ENCODE results near the gene ERRFI1.

Gene ERRFI1

DNA sequence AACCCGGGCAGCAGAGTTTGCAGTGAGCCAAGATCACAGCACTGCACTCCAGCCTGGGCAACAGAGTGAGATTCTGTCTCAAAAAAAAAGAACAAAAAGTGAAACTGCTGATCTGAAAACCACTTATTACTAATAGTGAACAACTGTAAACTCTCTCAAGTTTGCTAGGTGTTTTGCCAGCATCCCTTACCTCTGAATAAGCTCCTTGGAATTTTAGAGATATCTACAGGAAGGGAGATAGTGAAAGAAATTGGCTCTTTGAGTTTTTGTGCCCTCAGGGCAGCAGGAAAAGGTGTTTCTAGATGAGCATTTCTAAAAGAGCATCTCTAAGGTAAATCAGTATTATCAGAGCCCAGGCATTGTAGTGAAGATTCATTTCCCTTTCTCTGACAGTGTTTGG lies 37.5 kb downstream of the ERRFI1 start:
- TF ChIP-seq SUZ12 (IDR thresholded peaks at IDR 0.05; ENCODE audit: extremely low read depth, insufficient read depth, insufficient read length), result no peak
- TF ChIP-seq ZNF274 (IDR thresholded peaks at IDR 0.05; ENCODE audit: low read depth, low read length), result no peak
- no peak for TF ChIP-seq YY1 (IDR thresholded peaks at IDR 0.05; ENCODE audit: insufficient read depth, insufficient read length)
- no peak overlapping the region for H3K4me3 ChIP-seq (ENCODE audit: insufficient read length, low read depth)
- H3K27me3 ChIP-seq (ENCODE audit: insufficient read depth, insufficient read length), result no peaks in the 10 kb centered on the region
- no peak overlapping the region for H3K9ac ChIP-seq (ENCODE audit: insufficient read length, low read depth)
- DNase-seq (ENCODE audit: low read depth, low spot score), result no peak
- peaks cover 58% of the 10 kb centered on the region for H3K36me3 ChIP-seq (ENCODE audit: insufficient read depth, insufficient read length, low read length)
- peaks cover 12% of the 10 kb centered on the region for H3K4me1 ChIP-seq (ENCODE audit: insufficient read depth, insufficient read length)
- H3K9me3 ChIP-seq (ENCODE audit: insufficient read depth, low read length), result no peaks in the 10 kb centered on the region

- Histone ChIP-seq H3K4me1 (ENCODE audit: insufficient read depth, insufficient read length) (peaks cover 12% of the 10 kb centered on the region), H3K9ac (ENCODE audit: insufficient read length, low read depth) (no peak overlapping the region), H3K36me3 (ENCODE audit: insufficient read depth, insufficient read length, low read length) (peaks cover 65% of the 10 kb centered on the region), H3K27me3 (ENCODE audit: insufficient read depth, insufficient read length) (no peaks in the 10 kb centered on the region), H3K9me3 (ENCODE audit: insufficient read depth, low read length) (no peaks in the 10 kb centered on the region), H3K4me3 (ENCODE audit: insufficient read length, low read depth) (no peak overlapping the region)
- TF ChIP-seq ZNF274 (IDR thresholded peaks at IDR 0.05; ENCODE audit: low read depth, low read length) (no peak), SUZ12 (IDR thresholded peaks at IDR 0.05; ENCODE audit: extremely low read depth, insufficient read depth, insufficient read length) (no peak), YY1 (IDR thresholded peaks at IDR 0.05; ENCODE audit: insufficient read depth, insufficient read length) (no peak)
- DNase-seq (ENCODE audit: low read depth, low spot score), result no peak
These were observed 38.6 kb downstream of the ERRFI1 start for GRCh38 chr1:7987528-7987927.

- H3K36me3 ChIP-seq (ENCODE audit: insufficient read depth, insufficient read length, low read length), result peaks cover 71% of the 10 kb centered on the region
- peaks cover 10% of the 10 kb centered on the region for H3K4me1 ChIP-seq (ENCODE audit: insufficient read depth, insufficient read length)
- H3K9ac ChIP-seq (ENCODE audit: insufficient read length, low read depth), result no peak overlapping the region
These were observed 40.1 kb downstream of the ERRFI1 start for GRCh38 chr1:7985851-7986612.

GRCh38 chr1:7984811-7985210 lies 41.3 kb downstream of the ERRFI1 start:
- DNase-seq (ENCODE audit: low read depth, low spot score), result no peak
- Histone ChIP-seq H3K36me3 (ENCODE audit: insufficient read depth, insufficient read length, low read length) (peaks cover 72% of the 10 kb centered on the region), H3K9me3 (ENCODE audit: insufficient read depth, low read length) (no peaks in the 10 kb centered on the region), H3K9ac (ENCODE audit: insufficient read length, low read depth) (no peak overlapping the region), H3K4me3 (ENCODE audit: insufficient read length, low read depth) (no peak overlapping the region), H3K27me3 (ENCODE audit: insufficient read depth, insufficient read length) (no peaks in the 10 kb centered on the region), H3K4me1 (ENCODE audit: insufficient read depth, insufficient read length) (peaks cover 3% of the 10 kb centered on the region)
- no peak for TF ChIP-seq SUZ12 (IDR thresholded peaks at IDR 0.05; ENCODE audit: extremely low read depth, insufficient read depth, insufficient read length)
- TF ChIP-seq YY1 (IDR thresholded peaks at IDR 0.05; ENCODE audit: insufficient read depth, insufficient read length), result no peak
- TF ChIP-seq ZNF274 (IDR thresholded peaks at IDR 0.05; ENCODE audit: low read depth, low read length), result no peak

More at GRCh38 chr1:7985851-7986612, 40.1 kb downstream of the ERRFI1 start:
- Histone ChIP-seq H3K27me3 (ENCODE audit: insufficient read depth, insufficient read length) (no peaks in the 10 kb centered on the region), H3K4me3 (ENCODE audit: insufficient read length, low read depth) (no peak overlapping the region), H3K9me3 (ENCODE audit: insufficient read depth, low read length) (no peaks in the 10 kb centered on the region)
- TF ChIP-seq SUZ12 (IDR thresholded peaks at IDR 0.05; ENCODE audit: extremely low read depth, insufficient read depth, insufficient read length) (no peak), ZNF274 (IDR thresholded peaks at IDR 0.05; ENCODE audit: low read depth, low read length) (no peak), YY1 (IDR thresholded peaks at IDR 0.05; ENCODE audit: insufficient read depth, insufficient read length) (no peak)
- DNase-seq (ENCODE audit: low read depth, low spot score), result no peak

GRCh38 chr1:7983086-7983778 lies 42.9 kb downstream of the ERRFI1 start:
- TF ChIP-seq ZNF274 (IDR thresholded peaks at IDR 0.05; ENCODE audit: low read depth, low read length) (no peak), SUZ12 (IDR thresholded peaks at IDR 0.05; ENCODE audit: extremely low read depth, insufficient read depth, insufficient read length) (no peak), YY1 (IDR thresholded peaks at IDR 0.05; ENCODE audit: insufficient read depth, insufficient read length) (no peak)
- no peak overlapping the region for H3K4me3 ChIP-seq (ENCODE audit: insufficient read length, low read depth)
- H3K27me3 ChIP-seq (ENCODE audit: insufficient read depth, insufficient read length), result no peaks in the 10 kb centered on the region
- H3K36me3 ChIP-seq (ENCODE audit: insufficient read depth, insufficient read length, low read length), result peaks cover 80% of the 10 kb centered on the region
- no peaks in the 10 kb centered on the region for H3K4me1 ChIP-seq (ENCODE audit: insufficient read depth, insufficient read length)
- H3K9ac ChIP-seq (ENCODE audit: insufficient read length, low read depth), result peak overlapping the region; percentile 26
- H3K9me3 ChIP-seq (ENCODE audit: insufficient read depth, low read length), result no peaks in the 10 kb centered on the region
- DNase-seq (ENCODE audit: low read depth, low spot score), result no peak

DNA sequence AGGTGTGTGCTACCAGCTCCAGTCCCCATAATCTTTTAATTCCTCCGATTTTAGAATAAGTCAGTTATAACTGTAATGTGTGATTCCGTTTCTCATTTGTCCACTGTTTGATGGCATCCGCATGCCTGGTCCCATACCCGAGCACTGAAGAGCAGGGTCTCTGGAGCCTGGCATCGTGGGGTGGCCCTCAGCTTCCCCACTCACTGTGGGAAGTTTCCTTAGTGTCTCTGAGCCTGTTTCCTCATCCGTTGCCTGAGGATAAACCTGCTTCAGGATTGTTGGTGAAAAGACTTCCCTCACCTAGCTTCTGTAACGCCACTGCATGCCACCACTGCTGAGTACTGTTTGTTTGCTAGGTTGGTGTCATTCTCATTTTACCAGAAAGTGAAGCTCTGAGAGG lies 45.1 kb downstream of the ERRFI1 start:
- TF ChIP-seq ZNF274 (IDR thresholded peaks at IDR 0.05; ENCODE audit: low read depth, low read length) (no peak), YY1 (IDR thresholded peaks at IDR 0.05; ENCODE audit: insufficient read depth, insufficient read length) (no peak), SUZ12 (IDR thresholded peaks at IDR 0.05; ENCODE audit: extremely low read depth, insufficient read depth, insufficient read length) (no peak)
- no peak for DNase-seq (ENCODE audit: low read depth, low spot score)
- Histone ChIP-seq H3K9me3 (ENCODE audit: insufficient read depth, low read length) (no peaks in the 10 kb centered on the region), H3K9ac (ENCODE audit: insufficient read length, low read depth) (no peak overlapping the region), H3K27me3 (ENCODE audit: insufficient read depth, insufficient read length) (no peaks in the 10 kb centered on the region), H3K36me3 (ENCODE audit: insufficient read depth, insufficient read length, low read length) (peaks cover 84% of the 10 kb centered on the region), H3K4me1 (ENCODE audit: insufficient read depth, insufficient read length) (no peaks in the 10 kb centered on the region), H3K4me3 (ENCODE audit: insufficient read length, low read depth) (no peak overlapping the region)

GRCh38 chr1:7975212-7975865 lies 50.8 kb downstream of the ERRFI1 start:
- Histone ChIP-seq H3K9me3 (ENCODE audit: insufficient read depth, low read length) (no peaks in the 10 kb centered on the region), H3K36me3 (ENCODE audit: insufficient read depth, insufficient read length, low read length) (peaks cover 69% of the 10 kb centered on the region), H3K27me3 (ENCODE audit: insufficient read depth, insufficient read length) (no peaks in the 10 kb centered on the region), H3K4me3 (ENCODE audit: insufficient read length, low read depth) (no peak overlapping the region), H3K9ac (ENCODE audit: insufficient read length, low read depth) (no peak overlapping the region), H3K4me1 (ENCODE audit: insufficient read depth, insufficient read length) (no peaks in the 10 kb centered on the region)
- no peak for TF ChIP-seq ZNF274 (IDR thresholded peaks at IDR 0.05; ENCODE audit: low read depth, low read length)
- TF ChIP-seq SUZ12 (IDR thresholded peaks at IDR 0.05; ENCODE audit: extremely low read depth, insufficient read depth, insufficient read length), result no peak
- no peak for TF ChIP-seq YY1 (IDR thresholded peaks at IDR 0.05; ENCODE audit: insufficient read depth, insufficient read length)
- DNase-seq (ENCODE audit: low read depth, low spot score), result peak; percentile 72

Measured in NT2/D1 (cell line).